T1000 (cell line): ENCODE data around the gene ARHGEF16.
A peak's percentile ranks its signal among the peaks of the same experiment; 100 is the strongest.

Source experiments
- DNase-seq: peaks from one replicate; lab custom pipeline; 2025; ENCODE audit warnings: mixed read lengths; lab: John Stamatoyannopoulos, UW

The ARHGEF16 gene

GRCh38 chr1:3481836-3482375, 27.4 kb downstream of the ARHGEF16 start:
- DNase-seq: no peak

DNA sequence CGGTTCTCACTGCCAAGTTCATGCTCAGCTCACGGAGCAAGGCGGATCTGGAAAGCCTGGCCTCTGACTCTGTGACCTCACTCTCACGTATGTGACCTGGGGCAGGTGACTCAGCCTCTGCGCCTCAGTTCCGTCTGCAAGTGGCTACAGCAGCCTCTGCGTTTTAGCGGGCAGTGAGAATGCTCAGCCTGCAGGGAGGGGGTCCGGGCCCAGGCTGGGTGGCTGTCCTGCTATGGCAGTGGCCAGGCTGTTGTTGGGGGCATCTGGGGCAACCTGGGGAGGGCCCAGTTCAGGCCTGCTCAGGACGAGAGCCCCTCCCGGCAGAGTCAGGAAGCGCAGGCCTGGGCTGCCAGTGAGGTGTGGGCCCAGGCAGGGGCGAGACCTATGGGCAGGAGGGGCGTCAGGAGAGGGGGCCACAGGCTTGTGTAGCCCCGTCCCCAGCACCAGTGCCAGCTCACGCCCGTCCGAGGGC, 27.9 kb downstream of the ARHGEF16 start:
- DNase-seq: no peak

- no peak for DNase-seq
Observed at GRCh38 chr1:3483380-3483779, 28.9 kb downstream of the ARHGEF16 start.

- DNase-seq: no peak
Observed at GRCh38 chr1:3483801-3484444, 29.5 kb downstream of the ARHGEF16 start.

- DNase-seq: no peak
Observed at GRCh38 chr1:3485016-3485415, 30.6 kb downstream of the ARHGEF16 start.

GRCh38 chr1:3488432-3488831, 34.0 kb downstream of the ARHGEF16 start:
- no peak for DNase-seq

DNA sequence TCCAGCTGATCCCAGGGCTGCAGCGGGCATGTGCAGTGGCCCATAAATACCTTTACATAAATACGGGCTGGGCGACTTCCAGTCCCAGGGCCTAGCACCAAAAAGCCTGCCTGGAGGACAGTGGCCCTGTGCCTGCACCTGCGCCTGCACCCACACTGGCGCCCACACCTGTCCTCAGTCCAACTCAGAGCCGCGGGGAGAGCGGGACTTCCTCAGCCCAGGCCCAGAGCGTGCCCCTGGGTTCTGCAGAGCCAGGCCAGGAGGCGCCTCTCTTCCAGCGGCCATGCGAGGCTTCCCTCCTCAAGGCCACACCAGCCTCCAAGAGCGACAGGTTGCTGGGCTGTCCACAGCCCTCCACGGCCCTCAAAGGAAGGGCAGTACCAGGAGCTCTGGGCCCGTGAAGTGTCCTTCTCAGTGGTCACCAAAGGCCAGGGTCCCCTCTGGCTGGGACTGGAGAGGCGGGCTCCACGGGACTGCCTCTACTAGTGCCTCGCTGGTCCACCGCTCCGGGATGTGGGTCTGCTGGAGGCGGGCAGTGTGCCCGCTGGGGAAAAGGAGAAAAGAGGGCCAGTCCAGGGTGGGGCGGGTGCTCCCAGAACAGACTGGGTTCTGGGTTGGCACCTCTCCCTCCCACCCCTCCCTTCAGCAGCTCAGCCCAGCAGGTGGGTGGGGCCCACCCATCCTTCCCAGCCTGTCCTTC, 35.7 kb downstream of the ARHGEF16 start:
- DNase-seq: no peak

GRCh38 chr1:3491291-3492246, 37.1 kb downstream of the ARHGEF16 start:
- peak; percentile 40 for DNase-seq

DNA sequence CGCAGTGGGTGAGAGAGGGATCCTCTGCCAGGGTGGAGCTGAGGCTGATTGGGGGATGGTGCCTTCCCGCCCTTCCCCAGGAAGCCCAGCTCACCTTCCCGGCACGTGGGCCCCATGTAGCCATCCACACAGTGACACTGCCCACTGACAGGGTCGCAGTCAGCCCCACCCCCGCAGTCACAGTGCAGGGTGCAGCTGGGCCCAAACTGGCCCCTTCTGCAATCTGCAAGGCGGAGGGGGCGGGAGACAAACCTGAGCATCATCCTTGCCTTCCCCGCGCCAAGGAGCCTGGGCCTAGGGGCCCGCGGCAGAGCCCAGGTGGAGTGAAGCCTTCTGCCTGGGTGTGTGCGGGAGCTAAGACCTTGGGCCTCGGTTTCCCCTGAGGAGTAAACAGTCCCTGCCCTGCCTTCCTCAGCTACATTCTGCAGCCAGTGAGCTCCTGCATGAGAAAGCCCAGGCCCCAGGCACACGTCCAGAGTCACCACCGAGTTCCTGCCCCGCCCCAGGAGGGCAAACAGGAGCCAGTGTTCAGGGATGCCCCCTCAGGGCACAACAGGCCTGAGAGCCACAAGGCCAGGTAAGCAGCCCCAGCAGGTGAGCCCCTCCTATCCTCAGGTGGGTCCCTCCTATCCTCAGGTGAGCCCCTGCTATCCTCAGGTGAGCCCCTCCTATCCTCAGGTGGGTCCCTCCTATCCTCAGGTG, 38.2 kb downstream of the ARHGEF16 start:
- no peak for DNase-seq

DNA sequence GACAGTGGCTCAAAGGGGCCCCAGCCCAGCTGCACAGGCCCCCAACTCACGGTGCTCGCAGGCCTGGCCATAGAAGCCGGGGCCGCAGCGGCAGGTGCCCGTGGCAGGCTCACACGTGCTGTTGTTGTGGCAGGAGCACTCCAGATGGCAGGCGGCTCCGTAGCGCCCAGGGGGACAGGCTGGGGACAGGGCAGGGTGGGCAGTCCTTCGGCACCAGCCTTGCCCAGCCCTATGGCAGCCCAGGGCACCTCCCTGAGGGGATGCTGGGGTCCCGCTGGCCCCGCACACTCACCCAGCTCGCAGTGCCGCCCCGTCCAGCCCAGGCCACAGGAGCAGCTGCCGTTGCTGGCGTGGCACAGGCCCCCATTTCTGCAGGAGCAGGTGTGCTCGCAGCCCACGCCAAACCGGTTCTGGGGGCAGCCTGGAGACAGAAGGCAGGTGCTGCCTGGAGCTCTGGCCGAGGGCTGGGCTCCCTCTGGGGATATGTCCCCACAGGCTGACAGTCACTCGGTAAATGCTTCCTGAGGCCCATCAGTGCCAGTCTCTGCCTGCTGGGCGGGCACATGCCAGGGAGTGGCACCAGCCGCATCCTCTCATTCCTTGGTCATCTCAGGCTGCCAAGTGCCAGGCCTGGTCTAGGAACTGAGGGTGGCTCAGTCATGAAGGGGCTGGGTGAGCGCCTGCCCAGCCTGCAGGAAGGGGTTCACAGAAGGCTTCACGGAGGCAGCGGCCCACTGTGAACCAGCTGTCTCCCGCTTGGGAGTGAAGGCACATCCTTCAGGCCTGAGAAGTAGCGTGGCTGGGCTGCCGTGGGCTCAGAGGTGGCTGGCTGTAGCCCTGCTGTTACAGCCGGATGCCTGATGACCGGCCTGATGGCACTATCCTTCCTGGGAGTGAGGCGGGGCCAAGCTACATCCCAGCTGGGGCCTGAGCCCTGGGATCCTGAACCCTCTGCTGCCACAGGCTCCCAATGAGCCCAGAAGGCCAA, 40.1 kb downstream of the ARHGEF16 start:
- DNase-seq: no peak

GRCh38 chr1:3495776-3496745, 41.6 kb downstream of the ARHGEF16 start:
- peak; percentile 36 for DNase-seq

GRCh38 chr1:3496916-3497315, 42.5 kb downstream of the ARHGEF16 start:
- DNase-seq: no peak

- no peak for DNase-seq
Observed at GRCh38 chr1:3497521-3497920, 43.1 kb downstream of the ARHGEF16 start.

- no peak for DNase-seq
Observed at GRCh38 chr1:3498246-3498930, 43.9 kb downstream of the ARHGEF16 start.

DNA sequence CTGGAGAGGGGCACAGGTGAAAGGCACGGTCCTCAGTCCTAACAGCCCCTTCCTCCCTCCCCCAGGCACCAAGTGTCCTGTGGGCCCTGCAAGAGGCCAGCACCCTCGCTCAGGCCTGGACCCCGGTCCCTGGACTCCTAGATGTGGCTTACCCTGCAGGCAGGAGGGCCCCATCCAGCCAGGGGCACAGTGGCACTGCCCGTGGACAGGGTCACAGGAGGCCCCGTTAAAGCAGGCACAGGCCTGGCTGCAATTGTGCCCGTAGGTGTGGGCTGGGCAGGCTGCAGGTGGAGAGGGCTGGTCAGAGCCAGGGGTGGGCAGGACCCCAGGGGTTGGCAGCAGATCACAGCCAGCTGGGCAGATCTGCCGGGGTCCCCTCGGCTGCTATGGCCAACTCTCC, 44.5 kb downstream of the ARHGEF16 start:
- no peak for DNase-seq

- DNase-seq: no peak
Observed at GRCh38 chr1:3499611-3500010, 45.1 kb downstream of the ARHGEF16 start.

- DNase-seq: no peak
Observed at GRCh38 chr1:3500265-3500835, 45.9 kb downstream of the ARHGEF16 start.

GRCh38 chr1:3501437-3501836, 47.0 kb downstream of the ARHGEF16 start:
- no peak for DNase-seq
